ENCODE results near the gene TM7SF2.

DNA sequence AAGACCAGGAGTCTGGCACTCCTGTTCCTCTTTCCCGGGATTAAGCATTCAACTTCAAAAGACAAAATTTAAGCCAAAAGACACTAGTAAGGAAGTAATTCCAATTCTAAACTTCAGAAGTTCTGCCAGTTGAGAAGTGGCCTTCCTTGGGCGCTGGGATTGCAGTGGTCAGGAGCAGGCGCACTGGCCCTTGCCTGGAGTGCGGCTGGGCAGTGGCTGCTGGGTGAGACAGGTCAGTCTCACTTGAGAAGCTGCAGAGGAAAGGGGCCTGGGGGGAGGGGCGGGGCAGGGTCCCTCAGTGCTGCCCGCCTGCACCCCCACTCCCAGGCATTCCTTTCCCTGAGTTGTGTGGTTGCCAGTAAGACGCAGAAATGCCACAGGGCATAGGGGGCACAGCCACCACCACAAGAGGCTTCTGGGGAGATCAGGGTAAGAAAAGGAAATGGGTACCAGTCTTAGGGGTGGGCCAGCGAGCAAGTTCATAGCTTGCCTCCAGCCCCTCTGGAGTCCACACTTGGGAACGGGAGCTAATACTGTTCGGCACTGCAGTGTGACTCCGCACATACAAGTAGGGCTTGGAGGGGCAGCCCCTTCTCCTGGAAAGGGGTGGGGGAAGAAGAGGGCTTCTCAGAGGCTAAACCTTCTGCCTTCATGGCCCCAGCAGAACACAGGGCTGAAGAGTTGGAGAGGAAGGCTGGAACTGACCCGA lies 16.0 kb downstream of the TM7SF2 start:
- TF ChIP-seq, protein P1, sequence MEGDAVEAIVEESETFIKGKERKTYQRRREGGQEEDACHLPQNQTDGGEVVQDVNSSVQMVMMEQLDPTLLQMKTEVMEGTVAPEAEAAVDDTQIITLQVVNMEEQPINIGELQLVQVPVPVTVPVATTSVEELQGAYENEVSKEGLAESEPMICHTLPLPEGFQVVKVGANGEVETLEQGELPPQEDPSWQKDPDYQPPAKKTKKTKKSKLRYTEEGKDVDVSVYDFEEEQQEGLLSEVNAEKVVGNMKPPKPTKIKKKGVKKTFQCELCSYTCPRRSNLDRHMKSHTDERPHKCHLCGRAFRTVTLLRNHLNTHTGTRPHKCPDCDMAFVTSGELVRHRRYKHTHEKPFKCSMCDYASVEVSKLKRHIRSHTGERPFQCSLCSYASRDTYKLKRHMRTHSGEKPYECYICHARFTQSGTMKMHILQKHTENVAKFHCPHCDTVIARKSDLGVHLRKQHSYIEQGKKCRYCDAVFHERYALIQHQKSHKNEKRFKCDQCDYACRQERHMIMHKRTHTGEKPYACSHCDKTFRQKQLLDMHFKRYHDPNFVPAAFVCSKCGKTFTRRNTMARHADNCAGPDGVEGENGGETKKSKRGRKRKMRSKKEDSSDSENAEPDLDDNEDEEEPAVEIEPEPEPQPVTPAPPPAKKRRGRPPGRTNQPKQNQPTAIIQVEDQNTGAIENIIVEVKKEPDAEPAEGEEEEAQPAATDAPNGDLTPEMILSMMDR (IDR thresholded peaks at IDR 0.05; ENCODE audit: low read depth, low read length), result no peak
- TF ChIP-seq EZH2phosphoT487 (IDR thresholded peaks at IDR 0.05; ENCODE audit: low read depth), result no peak

All from OCI-LY3 (cell line).